ENCODE data around the gene TLCD2. TPM values are rescaled to one million over a fixed set of nuclear protein-coding genes. Genes with fewer than 3 reads are reported as not detected.
A peak's percentile ranks its signal among the peaks of the same experiment; 100 is the strongest.

TLCD2 gene
- total and polyA plus RNA-seq, 9 of the 15 experiments (the other 6 are each of a cell fraction or from before 2014, with no cell fraction given): 0.10 to 0.89 (median 0.58) TPM

- no peak for TF ChIP-seq SAFB2 (IDR thresholded peaks at IDR 0.05; ENCODE audit: borderline replicate concordance, low read depth, low read length, severe bottlenecking)
- TF ChIP-seq ESRRA (IDR thresholded peaks at IDR 0.05; ENCODE audit: borderline replicate concordance, low read depth): peak; percentile 85
- TF ChIP-seq KHSRP (IDR thresholded peaks at IDR 0.05): no peak
- no peak for TF ChIP-seq ZNF12 (CRISPR knock-in tag; IDR thresholded peaks at IDR 0.05)
- TF ChIP-seq ETV1 (tag; conservative IDR thresholded peaks at IDR 0.05; ENCODE audit: low read depth): no peak
- TF ChIP-seq ZNF3 (CRISPR knock-in tag; IDR thresholded peaks at IDR 0.05): no peak
- TF ChIP-seq ATF3 (IDR thresholded peaks at IDR 0.05): 0 out of 2 replicates have a peak, but pooled peaks have one; percentile 12
- TF ChIP-seq ATF3 (CRISPR knock-in tag; conservative IDR thresholded peaks at IDR 0.05): no peak
- TF ChIP-seq TEAD1 (CRISPR knock-in tag; IDR thresholded peaks at IDR 0.05): peak in 1 of 2 experiments; percentile 47; a peak in 1 of 4 replicates
- TF ChIP-seq THRB (CRISPR knock-in tag; conservative IDR thresholded peaks at IDR 0.05): no peak
- peak; percentile 52; the same call in 1 of the 2 replicates for TF ChIP-seq CBFA2T2 (conservative IDR thresholded peaks at IDR 0.05)
- no peak for TF ChIP-seq SMAD2 (IDR thresholded peaks at IDR 0.05; ENCODE audit: low read depth, low read length)
- no peak for TF ChIP-seq ZBTB33 (CRISPR knock-in tag; IDR thresholded peaks at IDR 0.05)
- 0 out of 2 replicates have a peak, but pooled peaks have one; percentile 44 for TF ChIP-seq ZNF263 (CRISPR knock-in tag; IDR thresholded peaks at IDR 0.05; ENCODE audit: borderline replicate concordance)
- no peak for TF ChIP-seq BMI1 (IDR thresholded peaks at IDR 0.05; ENCODE audit: low read length)
- TF ChIP-seq POLR2A (conservative IDR thresholded peaks at IDR 0.05): no peak
- TF ChIP-seq MNT (conservative IDR thresholded peaks at IDR 0.05): peak in 1 of 2 experiments; percentile 56; a peak in 2 of 4 replicates
- 0 out of 2 replicates have a peak, but pooled peaks have one; percentile 25 for TF ChIP-seq EP300 (IDR thresholded peaks at IDR 0.05; ENCODE audit: low read length)
- no peak for TF ChIP-seq ZC3H4 (CRISPR knock-in tag; IDR thresholded peaks at IDR 0.05; ENCODE audit: borderline replicate concordance)
- TF ChIP-seq SMARCA4 (IDR thresholded peaks at IDR 0.05): 0 out of 2 replicates have a peak, but pooled peaks have one; percentile 32
- no peak for TF ChIP-seq BRF2 (IDR thresholded peaks at IDR 0.05; ENCODE audit: borderline replicate concordance, insufficient read depth, insufficient read length)
These were observed 26.4 kb upstream of the TLCD2 start (continued) for GRCh38 chr17:1736348-1737281.
